ENCODE measurements around the gene PPM1J. TPM values are rescaled to one million over a fixed set of nuclear protein-coding genes. Genes with fewer than 3 reads are reported as not detected.
"Not testable (repeated sequence)": the region's sequence is repeated elsewhere in the genome, so short reads cannot be mapped to it uniquely, and the experiment has no call there.

Gene PPM1J
- 1 to 10 TPM in 3 of 4 donors, under 1 TPM in 1; 0.96 to 1.8 (median 1.3) TPM for polyA plus RNA-seq (ENCODE audit: insufficient read length in 4 of 4)

DNA sequence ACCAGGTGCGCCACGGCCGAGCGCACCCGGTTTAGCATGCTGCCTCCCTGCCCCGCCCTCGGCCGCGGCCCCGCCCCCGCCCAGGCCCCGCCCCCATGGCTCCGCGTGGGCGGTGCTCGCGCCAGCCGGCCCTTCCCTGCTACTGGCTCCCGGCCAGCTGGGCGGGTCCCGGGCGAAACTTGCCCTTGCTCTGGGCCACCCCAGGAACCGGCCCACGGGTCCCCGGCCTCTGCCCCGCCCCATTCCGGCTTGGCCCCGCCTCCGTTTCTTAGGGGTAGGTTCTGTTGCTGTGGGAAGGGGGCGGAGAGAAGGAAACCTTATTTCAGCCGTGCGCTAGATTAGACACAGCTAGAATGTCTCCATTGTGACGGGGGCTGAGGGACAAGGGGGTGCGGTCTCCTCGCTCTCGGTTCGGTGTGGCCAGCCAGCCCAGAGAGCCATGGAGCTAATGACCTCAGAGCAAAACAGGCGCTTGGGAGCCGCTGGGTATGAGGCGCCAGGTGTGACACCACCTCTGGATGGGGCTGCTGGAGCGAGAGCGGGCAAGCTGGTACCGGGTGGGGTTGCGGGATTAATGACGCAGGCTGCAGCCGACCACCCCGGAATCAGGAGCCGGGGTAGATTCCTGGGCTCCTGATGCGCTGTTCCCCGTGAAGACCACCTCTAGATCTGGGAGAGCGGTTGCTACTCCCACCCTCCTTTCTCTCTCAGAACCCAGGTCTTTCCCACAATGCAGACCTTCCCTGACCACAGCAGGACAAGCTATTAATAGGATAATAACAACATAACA lies at the start of gene PPM1J:
Gene PPM1J (minus strand): TSS at position 69 of the 790 bp plus-strand sequence. CDS start 31 bp downstream, at position 38.
- DNase-seq (ENCODE audit: low read depth in 4 of 4, low spot score in 2 of 4): peak in 1 of 4 donors; percentile 83

GRCh38 chr1:112762541-112763500 lies 47.7 kb upstream of the PPM1J start:
- DNase-seq (ENCODE audit: low read depth in 4 of 4, low spot score in 2 of 4): no peak

- DNase-seq (ENCODE audit: low read depth in 4 of 4, low spot score in 2 of 4): no peak
Measured at GRCh38 chr1:112761714-112762480, 46.8 kb upstream of the PPM1J start.

- DNase-seq (ENCODE audit: low read depth in 4 of 4, low spot score in 2 of 4): no peak
Measured at GRCh38 chr1:112759228-112759627, 44.1 kb upstream of the PPM1J start.

GRCh38 chr1:112754116-112754628 lies 39.0 kb upstream of the PPM1J start:
- no peak for DNase-seq (ENCODE audit: low read depth in 4 of 4, low spot score in 2 of 4)

- no peak for DNase-seq (ENCODE audit: low read depth in 4 of 4, low spot score in 2 of 4)
Measured at GRCh38 chr1:112748396-112748795, 33.3 kb upstream of the PPM1J start.

DNA sequence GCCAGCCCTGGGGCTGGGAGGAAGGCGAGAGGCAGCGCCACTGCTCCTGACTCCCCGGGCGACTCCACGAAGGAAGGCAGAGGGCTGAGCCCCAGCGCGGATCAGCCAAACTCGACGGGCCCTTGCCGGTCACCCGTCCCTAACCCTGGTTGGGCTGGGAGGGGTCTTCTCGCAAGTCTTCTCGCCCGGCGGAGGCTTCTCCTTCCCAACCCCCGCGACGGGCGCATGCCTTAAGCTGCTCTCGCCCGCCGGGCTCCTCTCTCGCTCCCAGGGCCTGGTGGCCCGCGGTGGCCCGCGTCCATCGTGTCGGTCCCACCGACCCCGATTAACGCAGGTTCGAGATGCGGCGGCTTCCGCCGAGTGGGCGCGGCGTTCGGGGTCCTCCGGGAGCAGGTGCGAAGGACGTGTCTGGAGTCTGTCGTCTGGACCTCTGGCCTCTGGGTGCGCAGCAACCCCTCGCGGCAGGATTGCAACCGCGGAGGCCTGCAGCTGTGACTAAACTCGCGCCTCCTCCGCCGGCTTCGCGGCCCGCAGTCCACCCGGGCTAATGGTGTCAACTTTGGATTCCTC lies 29.0 kb upstream of the PPM1J start:
- no peak for DNase-seq (ENCODE audit: low read depth in 4 of 4, low spot score in 2 of 4)

GRCh38 chr1:112743174-112744008 lies 28.3 kb upstream of the PPM1J start:
- no peak for DNase-seq (ENCODE audit: low read depth in 4 of 4, low spot score in 2 of 4)

GRCh38 chr1:112737573-112737972 lies 22.4 kb upstream of the PPM1J start:
- no peak for DNase-seq (ENCODE audit: low read depth in 4 of 4, low spot score in 2 of 4)

- no peak for DNase-seq (ENCODE audit: low read depth in 4 of 4, low spot score in 2 of 4)
Measured at GRCh38 chr1:112735752-112736151, 20.6 kb upstream of the PPM1J start.

DNA sequence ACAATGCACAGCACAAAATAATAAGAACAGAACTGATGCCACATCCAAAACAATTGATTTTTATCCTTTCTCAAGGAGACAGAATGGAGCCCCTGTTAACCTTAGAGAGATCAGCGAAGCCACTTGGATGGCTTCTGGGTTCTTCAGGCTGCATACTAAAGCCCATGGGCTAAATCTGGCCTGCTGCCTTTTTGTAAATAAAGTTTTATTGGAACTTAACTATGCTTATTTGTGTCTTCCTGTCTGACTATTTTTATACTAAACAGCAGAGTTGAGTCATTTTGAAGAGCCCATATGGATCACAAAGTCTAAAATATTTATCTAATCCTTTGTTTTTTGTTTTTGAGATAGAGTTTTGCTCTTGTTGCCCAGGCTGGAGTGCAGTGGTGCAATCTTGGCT lies 16.3 kb upstream of the PPM1J start:
- no peak for DNase-seq (ENCODE audit: low read depth in 4 of 4, low spot score in 2 of 4)

DNA sequence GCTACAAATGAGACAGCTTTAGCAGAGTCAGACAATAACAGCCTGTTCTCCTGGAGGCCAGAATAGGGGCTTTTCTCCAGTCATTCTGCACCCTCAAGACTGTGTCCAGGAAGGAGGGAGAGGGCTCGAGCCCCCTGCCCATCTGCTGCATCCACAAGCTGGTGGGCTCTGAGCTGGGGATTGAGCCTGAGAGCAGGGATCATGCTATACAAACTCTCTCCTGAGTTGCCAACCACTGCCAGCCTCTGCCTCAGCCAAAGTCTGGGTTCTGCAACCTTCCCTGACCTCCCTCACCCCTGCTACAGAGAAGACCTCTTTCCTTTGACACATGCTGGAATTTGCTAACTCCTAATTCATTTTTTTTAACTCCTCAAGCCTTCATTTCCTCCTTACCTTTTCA lies 14.8 kb upstream of the PPM1J start:
- DNase-seq (ENCODE audit: low read depth in 4 of 4, low spot score in 2 of 4): no peak

DNA sequence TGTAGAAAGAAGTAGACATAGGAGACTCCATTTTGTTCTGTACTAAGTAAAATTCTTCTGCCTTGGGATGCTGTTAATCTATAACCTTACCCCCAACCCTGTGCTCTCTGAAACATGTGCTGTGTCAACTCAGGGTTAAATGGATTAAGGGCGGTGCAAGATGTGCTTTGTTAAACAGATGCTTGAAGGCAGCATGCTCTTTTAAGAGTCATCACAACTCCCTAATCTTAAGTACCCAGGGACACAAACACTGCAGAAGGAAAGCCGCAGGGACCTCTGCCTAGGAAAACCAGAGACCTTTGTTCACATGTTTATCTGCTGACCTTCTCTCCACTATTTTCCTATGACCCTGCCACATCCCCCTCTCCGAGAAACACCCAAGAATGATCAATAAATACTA lies 13.9 kb upstream of the PPM1J start:
- not testable (repeated sequence) for DNase-seq (ENCODE audit: low read depth in 4 of 4, low spot score in 2 of 4)

DNA sequence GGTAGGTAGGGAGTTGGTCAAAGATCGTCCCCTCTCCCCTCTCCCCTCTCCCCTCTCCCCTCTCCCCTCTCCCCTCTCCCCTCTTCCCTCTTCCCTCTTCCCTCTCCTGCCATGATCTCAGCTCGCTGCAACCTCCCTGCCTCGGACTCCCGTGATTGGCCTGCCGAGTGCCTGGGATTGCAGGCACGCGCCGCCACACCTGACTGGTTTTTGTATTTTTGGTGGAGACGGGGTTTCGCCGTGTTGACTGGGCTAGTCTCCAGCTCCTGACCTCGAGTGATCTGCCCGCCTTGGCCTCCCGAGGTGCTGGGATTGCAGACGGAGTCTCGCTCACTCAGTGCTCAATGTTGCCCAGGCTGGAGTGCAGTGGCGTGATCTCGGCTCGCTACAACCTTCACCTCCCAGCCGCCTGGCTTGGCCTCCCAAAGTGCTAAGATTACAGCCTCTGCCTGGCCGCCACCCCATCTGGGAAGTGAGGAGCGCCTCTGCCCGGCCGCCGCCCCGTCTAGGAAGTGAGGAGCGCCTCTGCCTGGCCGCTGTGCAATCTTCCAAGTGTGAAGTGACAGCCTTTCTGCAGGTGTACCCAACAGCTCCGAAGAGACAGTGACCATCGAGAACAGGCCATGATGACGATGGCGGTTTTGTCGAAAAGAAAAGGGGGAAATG lies 13.3 kb upstream of the PPM1J start:
- not testable (repeated sequence) for DNase-seq (ENCODE audit: low read depth in 4 of 4, low spot score in 2 of 4)

GRCh38 chr1:112727716-112728115 lies 12.6 kb upstream of the PPM1J start:
- no peak for DNase-seq (ENCODE audit: low read depth in 4 of 4, low spot score in 2 of 4)

DNA sequence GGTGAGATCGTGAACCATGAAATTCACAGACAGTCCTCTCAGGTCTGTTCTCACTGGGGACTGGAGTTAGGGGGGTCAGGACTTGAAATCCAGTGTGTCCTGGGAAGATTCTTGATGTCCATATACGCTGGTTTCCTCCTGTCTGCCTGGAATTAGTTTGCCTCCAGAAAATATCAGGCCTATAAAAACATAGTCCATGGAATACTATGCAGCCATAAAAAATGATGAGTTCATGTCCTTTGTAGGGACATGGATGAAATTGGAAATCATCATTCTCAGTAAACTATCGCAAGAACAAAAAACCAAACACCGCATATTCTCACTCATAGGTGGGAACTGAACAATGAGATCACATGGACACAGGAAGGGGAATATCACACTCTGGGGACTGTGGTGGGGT lies 9.1 kb upstream of the PPM1J start:
- not testable (repeated sequence) for DNase-seq (ENCODE audit: low read depth in 4 of 4, low spot score in 2 of 4)

GRCh38 chr1:112723511-112723839 lies 8.3 kb upstream of the PPM1J start:
- no peak for DNase-seq (ENCODE audit: low read depth in 4 of 4, low spot score in 2 of 4)

- DNase-seq (ENCODE audit: low read depth in 4 of 4, low spot score in 2 of 4): no peak
Measured at GRCh38 chr1:112722601-112723510, 7.7 kb upstream of the PPM1J start.
